ENCODE results near the gene GPR27. TPM values are rescaled to one million over a fixed set of nuclear protein-coding genes. Genes with fewer than 3 reads are reported as not detected.

The GPR27 gene
- total and polyA plus RNA-seq, 12 donors: 0.26 to 10.0 (median 5.5) TPM

DNA sequence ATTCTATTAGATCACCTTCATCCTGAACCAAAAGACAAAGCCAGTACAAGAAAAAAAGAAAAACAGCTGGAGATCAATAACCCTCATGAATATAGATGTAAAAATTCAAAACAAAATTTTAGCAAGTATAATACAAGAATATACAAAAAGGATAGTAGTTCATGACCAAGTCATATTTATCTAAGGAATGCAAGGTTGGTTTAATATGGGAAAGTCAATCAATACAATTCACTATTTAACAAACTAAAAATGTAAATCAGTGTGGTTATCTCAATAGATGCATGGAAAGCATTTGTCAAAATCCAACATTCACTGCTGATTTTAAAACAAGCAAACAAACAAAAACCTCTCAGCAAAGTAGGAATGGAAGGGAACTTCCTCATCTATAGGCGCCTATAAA lies 11.0 kb upstream of the GPR27 start:
- Histone ChIP-seq H3K4me1 (no peaks in the 10 kb centered on the region), H3K36me3 (no peaks in the 10 kb centered on the region), H3K9me3 (peaks cover 0 to 38% (median 25%) of the 10 kb centered on the region in 11 donors), H3K27me3 (no peaks in the 10 kb centered on the region), H3K27ac (no peak overlapping the region), H3K4me3 (no peak overlapping the region)
- TF ChIP-seq, protein P1, sequence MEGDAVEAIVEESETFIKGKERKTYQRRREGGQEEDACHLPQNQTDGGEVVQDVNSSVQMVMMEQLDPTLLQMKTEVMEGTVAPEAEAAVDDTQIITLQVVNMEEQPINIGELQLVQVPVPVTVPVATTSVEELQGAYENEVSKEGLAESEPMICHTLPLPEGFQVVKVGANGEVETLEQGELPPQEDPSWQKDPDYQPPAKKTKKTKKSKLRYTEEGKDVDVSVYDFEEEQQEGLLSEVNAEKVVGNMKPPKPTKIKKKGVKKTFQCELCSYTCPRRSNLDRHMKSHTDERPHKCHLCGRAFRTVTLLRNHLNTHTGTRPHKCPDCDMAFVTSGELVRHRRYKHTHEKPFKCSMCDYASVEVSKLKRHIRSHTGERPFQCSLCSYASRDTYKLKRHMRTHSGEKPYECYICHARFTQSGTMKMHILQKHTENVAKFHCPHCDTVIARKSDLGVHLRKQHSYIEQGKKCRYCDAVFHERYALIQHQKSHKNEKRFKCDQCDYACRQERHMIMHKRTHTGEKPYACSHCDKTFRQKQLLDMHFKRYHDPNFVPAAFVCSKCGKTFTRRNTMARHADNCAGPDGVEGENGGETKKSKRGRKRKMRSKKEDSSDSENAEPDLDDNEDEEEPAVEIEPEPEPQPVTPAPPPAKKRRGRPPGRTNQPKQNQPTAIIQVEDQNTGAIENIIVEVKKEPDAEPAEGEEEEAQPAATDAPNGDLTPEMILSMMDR (IDR thresholded peaks at IDR 0.05): no peak
- WGBS, 2 donors: 93 to 100% methylated on average over 1 of the region's 1 CpG
- no peak for DNase-seq
- intact Hi-C loops (cut with DNase I): no loop called here
- no peak for ATAC-seq

DNA sequence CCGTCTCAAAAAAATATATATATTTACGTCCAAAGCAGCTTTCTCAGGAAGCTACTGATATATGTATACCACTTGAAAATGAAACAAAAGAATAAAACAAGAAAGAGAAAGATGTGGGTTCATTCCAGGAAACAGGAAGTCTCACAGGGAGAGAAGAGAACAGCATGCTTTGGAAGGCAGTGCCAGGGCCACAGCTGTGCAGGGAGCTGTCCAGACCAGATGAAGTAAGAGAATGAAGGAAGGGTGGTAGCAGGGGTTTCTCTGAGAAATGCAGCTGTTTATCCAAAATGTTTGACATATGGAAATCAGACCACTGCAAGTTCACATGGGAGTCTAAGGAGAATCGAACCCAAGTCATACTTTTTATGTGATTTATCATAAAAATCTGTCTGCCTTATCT lies 8.9 kb upstream of the GPR27 start:
- Histone ChIP-seq H3K4me1 (no peaks in the 10 kb centered on the region), H3K9me3 (peaks cover 0 to 38% (median 25%) of the 10 kb centered on the region in 11 donors), H3K27me3 (no peaks in the 10 kb centered on the region), H3K27ac (no peak overlapping the region), H3K4me3 (no peak overlapping the region), H3K36me3 (no peaks in the 10 kb centered on the region)
- no peak for ATAC-seq
- intact Hi-C loops (cut with DNase I): no loop called here
- no peak for DNase-seq
- TF ChIP-seq, protein P1 (IDR thresholded peaks at IDR 0.05): no peak
- WGBS, 2 donors: 85 to 91% methylated on average over 3 of the region's 3 CpGs

DNA sequence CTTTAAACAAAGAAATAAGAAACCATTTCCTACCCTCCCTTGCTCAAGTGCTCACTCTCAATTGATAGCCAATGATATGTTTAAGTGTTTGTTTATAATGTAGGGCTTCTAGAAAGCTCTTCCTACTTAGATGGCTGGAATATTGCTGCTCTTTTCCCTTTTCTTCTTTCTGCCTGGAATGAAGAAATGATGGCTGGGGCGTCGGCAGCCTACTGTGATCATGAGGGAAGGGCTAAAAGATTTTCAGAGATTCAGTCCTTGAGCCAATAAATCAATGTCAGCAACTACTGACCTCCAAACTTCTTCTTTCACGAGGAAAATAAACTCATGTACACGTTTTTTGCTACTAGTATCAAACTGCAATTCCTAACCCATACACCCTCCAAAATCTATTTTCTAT lies 2.1 kb upstream of the GPR27 start:
- DNase-seq (no peak), ATAC-seq (no peak)
- TF ChIP-seq, protein P1 (IDR thresholded peaks at IDR 0.05): no peak
- Histone ChIP-seq H3K27ac (no peak overlapping the region), H3K27me3 (peaks cover 0 to 45% (median 28%) of the 10 kb centered on the region in 7 donors), H3K9me3 (no peaks in the 10 kb centered on the region), H3K4me3 (no peak overlapping the region), H3K4me1 (peaks cover 0 to 12% (median 0%) of the 10 kb centered on the region in 9 donors), H3K36me3 (no peaks in the 10 kb centered on the region)
- intact Hi-C loops (cut with DNase I): no loop called here
- 93% methylated on average over 4 of the region's 4 CpGs for WGBS, 2 donors

DNA sequence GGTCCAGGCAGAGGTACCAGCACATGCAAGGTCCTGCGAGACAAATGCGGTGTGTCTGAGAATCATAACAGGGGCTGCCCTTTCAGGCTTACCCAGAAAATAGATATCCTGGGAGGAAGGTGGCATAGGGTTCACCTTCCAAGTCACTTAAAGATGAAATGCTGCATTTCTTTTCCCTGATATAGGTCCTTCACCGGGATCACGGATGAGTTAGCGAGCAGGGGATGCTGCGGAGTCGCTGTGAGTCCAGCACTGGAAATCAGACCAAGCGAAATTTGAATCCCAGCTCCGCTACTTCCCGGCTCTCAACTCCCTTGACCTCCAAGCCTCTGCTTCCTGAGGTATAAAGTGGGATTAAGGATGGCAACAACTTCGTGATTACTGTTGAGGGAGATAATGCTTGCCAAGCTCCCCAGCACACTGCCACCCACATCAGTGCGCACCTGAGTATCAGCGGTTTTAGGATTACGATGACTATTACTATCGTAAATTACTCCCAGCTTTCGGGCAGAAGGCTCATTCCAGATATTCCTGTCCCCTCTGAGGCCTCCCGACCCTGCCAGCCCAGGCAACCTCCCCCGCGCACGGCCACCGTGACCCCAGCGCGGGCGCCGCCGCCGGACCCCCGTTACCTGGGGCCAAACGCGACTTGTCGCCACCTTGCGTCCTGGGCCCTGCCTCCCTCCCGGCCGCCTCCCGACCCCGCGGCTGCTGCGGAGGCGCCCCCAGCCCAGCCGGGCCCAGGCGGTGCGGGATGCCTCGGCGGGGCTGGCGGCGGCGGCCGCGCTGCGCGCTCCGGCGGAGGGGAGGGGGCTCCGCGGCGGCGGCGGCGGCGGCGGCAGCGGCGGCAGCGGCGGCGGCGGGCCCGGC lies 589 bp upstream of the GPR27 start:
- intact Hi-C loops (cut with DNase I): no loop called here
- peak overlapping the region in 9 of 10 donors; percentile 27 to 59 (median 50) for H3K4me3 ChIP-seq
- no peaks in the 10 kb centered on the region for H3K36me3 ChIP-seq
- whole genome bisulfite sequencing, 2 donors: 8 to 10% methylated on average over 56 to 67 of the region's 68 CpGs
- DNase-seq: no peak
- H3K27ac ChIP-seq: peak overlapping the region in 1 of 10 donors; percentile 57
- peaks cover 0 to 12% (median 0%) of the 10 kb centered on the region in 9 donors for H3K4me1 ChIP-seq
- H3K9me3 ChIP-seq: no peaks in the 10 kb centered on the region
- peaks cover 0 to 59% (median 38%) of the 10 kb centered on the region in 7 donors for H3K27me3 ChIP-seq
- TF ChIP-seq, protein P1 (IDR thresholded peaks at IDR 0.05): no peak
- peak in 2 of 8 donors; percentile 11 to 23 for ATAC-seq

Data from heart right ventricle (tissue), 16 donors.